ENCODE data around the gene IGSF22. TPM values are rescaled to one million over a fixed set of nuclear protein-coding genes. Genes with fewer than 3 reads are reported as not detected.

The IGSF22 gene
- polyA plus RNA-seq, 1 donor from 2014 or later = 0.68 TPM

DNA sequence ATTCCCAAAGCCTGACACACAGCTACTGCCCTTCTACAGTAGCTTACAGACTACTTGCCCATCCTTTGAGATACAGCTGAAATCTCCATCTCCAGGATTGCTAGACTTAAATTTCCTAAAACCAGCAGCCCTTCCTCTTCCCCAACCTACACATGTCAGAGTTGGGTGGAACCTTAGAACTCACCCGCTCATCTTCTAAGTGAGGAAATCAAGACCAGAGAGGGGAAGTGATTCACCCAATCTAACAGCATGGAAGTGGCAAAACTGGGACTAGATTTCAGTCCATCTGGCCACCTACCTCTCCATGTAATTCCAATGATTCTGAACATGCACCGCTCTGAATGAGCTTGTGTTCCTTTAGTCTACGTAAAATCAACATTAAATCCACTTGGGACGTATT lies 28.4 kb downstream of the IGSF22 start:
- H2AFZ ChIP-seq (ENCODE audit: low read depth, low read length) = no peak overlapping the region
- TF ChIP-seq EP300 (conservative IDR thresholded peaks at IDR 0.05; ENCODE audit: poor library complexity, severe bottlenecking) (no peak), CTCF (IDR thresholded peaks at IDR 0.05; ENCODE audit: poor library complexity, severe bottlenecking) (no peak)

DNA sequence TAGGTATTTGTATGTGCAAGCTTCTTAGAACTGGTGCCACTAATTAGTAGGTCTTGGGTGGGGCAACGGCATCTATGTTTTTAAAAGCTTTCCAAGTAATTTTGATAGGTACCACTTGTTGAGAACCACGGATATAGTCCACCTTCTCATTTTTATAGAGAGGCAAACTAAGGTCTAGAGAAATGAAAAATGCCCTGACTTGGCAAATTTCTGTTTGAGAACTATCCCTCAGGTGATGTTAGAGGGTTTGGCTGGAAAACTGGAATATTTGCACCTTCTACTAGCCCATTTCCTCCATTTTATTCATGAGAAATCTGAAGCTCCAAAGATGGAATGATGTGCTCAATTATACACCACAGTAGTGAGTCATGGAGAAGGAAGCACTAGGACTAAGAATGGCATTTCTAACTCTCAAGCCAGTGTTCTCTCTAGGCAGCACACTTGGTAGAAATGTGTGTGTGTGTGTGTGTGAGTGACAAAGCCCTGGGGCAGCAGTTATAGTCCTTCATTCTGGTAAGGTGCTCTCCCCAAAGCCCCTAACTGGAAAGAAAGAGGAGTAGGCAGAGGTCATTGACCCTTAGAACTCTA lies 29.3 kb downstream of the IGSF22 start:
- Histone ChIP-seq H3K9ac (ENCODE audit: low read length) (no peak overlapping the region), H3K9me2 (ENCODE audit: insufficient read depth, low read length) (no peaks in the 10 kb centered on the region), H3F3A (ENCODE audit: insufficient read depth, low read length, poor library complexity, severe bottlenecking) (no peaks in the 10 kb centered on the region), H3K36me3 (ENCODE audit: insufficient read depth, low read length) (no peaks in the 10 kb centered on the region), H2AFZ (ENCODE audit: low read depth, low read length) (no peak overlapping the region), H3K9me3 (ENCODE audit: low read length) (no peaks in the 10 kb centered on the region), H3K27ac (ENCODE audit: low read length) (no peak overlapping the region), H3K79me2 (replicated peaks; ENCODE audit: insufficient read depth, low read length) (no peaks in the 10 kb centered on the region), H3K4me3 (ENCODE audit: low read length) (no peak overlapping the region), H3K27me3 (ENCODE audit: insufficient read depth, low read depth, low read length) (no peaks in the 10 kb centered on the region), H3K4me2 (ENCODE audit: low read length) (no peak overlapping the region), H4K20me1 (ENCODE audit: insufficient read depth) (no peaks in the 10 kb centered on the region)
- TF ChIP-seq MXI1 (conservative IDR thresholded peaks at IDR 0.05; ENCODE audit: poor library complexity, severe bottlenecking) = no peak
- no peak for TF ChIP-seq POLR2AphosphoS5 (IDR thresholded peaks at IDR 0.05)
- TF ChIP-seq RAD21 (conservative IDR thresholded peaks at IDR 0.05) = no peak
- TF ChIP-seq EZH2 (IDR thresholded peaks at IDR 0.05; ENCODE audit: borderline replicate concordance, insufficient read depth, low read length, poor library complexity, severe bottlenecking) = no peak
- TF ChIP-seq TAF1 (IDR thresholded peaks at IDR 0.05; ENCODE audit: low read depth) = no peak
- TF ChIP-seq, protein P1, sequence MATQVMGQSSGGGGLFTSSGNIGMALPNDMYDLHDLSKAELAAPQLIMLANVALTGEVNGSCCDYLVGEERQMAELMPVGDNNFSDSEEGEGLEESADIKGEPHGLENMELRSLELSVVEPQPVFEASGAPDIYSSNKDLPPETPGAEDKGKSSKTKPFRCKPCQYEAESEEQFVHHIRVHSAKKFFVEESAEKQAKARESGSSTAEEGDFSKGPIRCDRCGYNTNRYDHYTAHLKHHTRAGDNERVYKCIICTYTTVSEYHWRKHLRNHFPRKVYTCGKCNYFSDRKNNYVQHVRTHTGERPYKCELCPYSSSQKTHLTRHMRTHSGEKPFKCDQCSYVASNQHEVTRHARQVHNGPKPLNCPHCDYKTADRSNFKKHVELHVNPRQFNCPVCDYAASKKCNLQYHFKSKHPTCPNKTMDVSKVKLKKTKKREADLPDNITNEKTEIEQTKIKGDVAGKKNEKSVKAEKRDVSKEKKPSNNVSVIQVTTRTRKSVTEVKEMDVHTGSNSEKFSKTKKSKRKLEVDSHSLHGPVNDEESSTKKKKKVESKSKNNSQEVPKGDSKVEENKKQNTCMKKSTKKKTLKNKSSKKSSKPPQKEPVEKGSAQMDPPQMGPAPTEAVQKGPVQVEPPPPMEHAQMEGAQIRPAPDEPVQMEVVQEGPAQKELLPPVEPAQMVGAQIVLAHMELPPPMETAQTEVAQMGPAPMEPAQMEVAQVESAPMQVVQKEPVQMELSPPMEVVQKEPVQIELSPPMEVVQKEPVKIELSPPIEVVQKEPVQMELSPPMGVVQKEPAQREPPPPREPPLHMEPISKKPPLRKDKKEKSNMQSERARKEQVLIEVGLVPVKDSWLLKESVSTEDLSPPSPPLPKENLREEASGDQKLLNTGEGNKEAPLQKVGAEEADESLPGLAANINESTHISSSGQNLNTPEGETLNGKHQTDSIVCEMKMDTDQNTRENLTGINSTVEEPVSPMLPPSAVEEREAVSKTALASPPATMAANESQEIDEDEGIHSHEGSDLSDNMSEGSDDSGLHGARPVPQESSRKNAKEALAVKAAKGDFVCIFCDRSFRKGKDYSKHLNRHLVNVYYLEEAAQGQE (IDR thresholded peaks at IDR 0.05; ENCODE audit: borderline replicate concordance) = no peak
- no peak for TF ChIP-seq SMC3 (conservative IDR thresholded peaks at IDR 0.05; ENCODE audit: poor library complexity)
- no peak for TF ChIP-seq EP300 (conservative IDR thresholded peaks at IDR 0.05; ENCODE audit: poor library complexity, severe bottlenecking)
- TF ChIP-seq CTCF (IDR thresholded peaks at IDR 0.05; ENCODE audit: poor library complexity, severe bottlenecking) = no peak

More for the DNA sequence above, 28.4 kb downstream of the IGSF22 start:
- Histone ChIP-seq H3K9me3 (ENCODE audit: low read length) (no peaks in the 10 kb centered on the region), H3K4me2 (ENCODE audit: low read length) (no peak overlapping the region), H3K4me3 (ENCODE audit: low read length) (peak overlapping the region; percentile 85), H3K9ac (ENCODE audit: low read length) (no peak overlapping the region), H4K20me1 (ENCODE audit: insufficient read depth) (no peaks in the 10 kb centered on the region), H3F3A (ENCODE audit: insufficient read depth, low read length, poor library complexity, severe bottlenecking) (no peaks in the 10 kb centered on the region), H3K36me3 (ENCODE audit: insufficient read depth, low read length) (no peaks in the 10 kb centered on the region), H3K9me2 (ENCODE audit: insufficient read depth, low read length) (no peaks in the 10 kb centered on the region), H3K79me2 (replicated peaks; ENCODE audit: insufficient read depth, low read length) (no peaks in the 10 kb centered on the region), H3K27me3 (ENCODE audit: insufficient read depth, low read depth, low read length) (no peaks in the 10 kb centered on the region), H3K27ac (ENCODE audit: low read length) (no peak overlapping the region)
